Prostate gland (tissue), 2 donors: ENCODE measurements around the gene SPNS2.

ENCODE experiments used
- CTCF ChIP-seq, 4 experiments: fragments of 200-600 bp in 2 of 4; fragments of 450-650 bp in 2 of 4; sonication (generic) in 2 of 4; IDR thresholded peaks; 1 replicate in 3 of 4; 2 replicates in 1 of 4; pipeline ENCODE4 v1.5.1; 2016 to 2019; ENCODE audit warnings: antibody characterized with exemption in 4 of 4, mild to moderate bottlenecking in 2 of 4, moderate library complexity in 2 of 4
- POLR2A ChIP-seq: fragments of 450-650 bp; IDR thresholded peaks from one replicate; pipeline ENCODE4 v1.6.1; 2016; ENCODE audit warnings: antibody characterized with exemption, mild to moderate bottlenecking
- POLR2AphosphoS5 ChIP-seq: sonication (generic); formaldehyde crosslinking; IDR thresholded peaks from one replicate; pipeline ENCODE4 v1.6.1; 2017; ENCODE audit warnings: antibody characterized with exemption

GRCh38 chr17:4508207-4508606 lies 9.5 kb downstream of the SPNS2 start:
- TF ChIP-seq CTCF (IDR thresholded peaks at IDR 0.05) (no peak), POLR2A (no peak), POLR2AphosphoS5 (no peak)
